HepG2 (cell line): ENCODE data around the gene GPATCH4. TPM values are rescaled to one million over a fixed set of nuclear protein-coding genes. Genes with fewer than 3 reads are reported as not detected.

Experiments used
- AGO1 ChIP-seq: fragments of 200-400 bp; formaldehyde crosslinking; IDR thresholded peaks from 2 replicates; pipeline ENCODE4 v1.6.1; 2017; ENCODE audit warnings: mild to moderate bottlenecking, low read depth, low read length, moderate library complexity; ENCODE audit not compliant: poor library complexity, severe bottlenecking
- CREB1 ChIP-seq, 2 experiments: fragments of 450-650 bp in 1 of 2; IDR thresholded peaks; 2 replicates each; pipeline ENCODE4 v1.6.1; 2016 to 2017; ENCODE audit warnings: control low read depth in 1 of 2, mild to moderate bottlenecking in 1 of 2, missing compliant biosample characterization in 1 of 2, missing genetic modification characterization in 1 of 2
- ESRRA ChIP-seq: sonication (generic); formaldehyde crosslinking; IDR thresholded peaks from 2 replicates; pipeline ENCODE4 v1.5.1; 2020; ENCODE audit warnings: mild to moderate bottlenecking, low read depth, missing genetic modification reagents
- EZH2 ChIP-seq: conservative IDR thresholded peaks from 2 replicates; pipeline ENCODE4 v1.6.1; 2012; ENCODE audit warnings: mild to moderate bottlenecking, low read depth, low read length, moderate library complexity
- FOXM1 ChIP-seq: sonication (generic); formaldehyde crosslinking; IDR thresholded peaks from 2 replicates; pipeline ENCODE4 v1.5.0; 2020; ENCODE audit warnings: missing genetic modification reagents
- HCFC1 ChIP-seq: fragments of 150-350 bp; IDR thresholded peaks from 2 replicates; pipeline ENCODE4 v1.6.1; 2014; ENCODE audit warnings: low read depth, low read length
- KLF11 ChIP-seq: IDR thresholded peaks from 2 replicates; pipeline ENCODE4 v1.6.1; 2016; ENCODE audit warnings: missing compliant biosample characterization
- KLF16 ChIP-seq, 2 experiments: sonication (generic) in 1 of 2; formaldehyde crosslinking in 1 of 2; IDR thresholded peaks; 2 replicates each; pipeline versions ENCODE4 v1.6.1 to v1.8.0; 2016 to 2023; ENCODE audit warnings: missing genetic modification reagents in 2 of 2, missing compliant biosample characterization in 1 of 2
- KLF9 ChIP-seq: IDR thresholded peaks from 2 replicates; pipeline ENCODE4 v1.6.1; 2016; ENCODE audit warnings: low read depth
- MLLT10 ChIP-seq: sonication (generic); formaldehyde crosslinking; IDR thresholded peaks from 2 replicates; pipeline ENCODE4 v1.4.0; 2020; ENCODE audit warnings: missing genetic modification reagents
- NR2F2 ChIP-seq: IDR thresholded peaks from 2 replicates; pipeline ENCODE4 v1.6.1; 2012; ENCODE audit warnings: low read depth, inconsistent platforms, borderline replicate concordance
- PHF20 ChIP-seq: sonication (generic); formaldehyde crosslinking; IDR thresholded peaks from 2 replicates; pipeline ENCODE4 v1.5.0; 2020; ENCODE audit warnings: mild to moderate bottlenecking, missing genetic modification reagents
- POLR2AphosphoS2 ChIP-seq: IDR thresholded peaks from 2 replicates; pipeline ENCODE4 v1.6.1; 2011; ENCODE audit warnings: low read depth, low read length, improper control_type of control experiment
- SETDB1 ChIP-seq: sonication (generic); formaldehyde crosslinking; IDR thresholded peaks from 2 replicates; pipeline ENCODE4 v1.5.1; 2020; ENCODE audit warnings: missing genetic modification reagents, mild to moderate bottlenecking, borderline replicate concordance
- SNAPC5 ChIP-seq: sonication (generic); formaldehyde crosslinking; IDR thresholded peaks from 2 replicates; pipeline ENCODE4 v1.8.1; 2023; ENCODE audit warnings: mild to moderate bottlenecking, missing genetic modification reagents, borderline replicate concordance
- TBP ChIP-seq: sonication (generic); formaldehyde crosslinking; IDR thresholded peaks from 2 replicates; pipeline ENCODE4 v1.5.0; 2020; ENCODE audit warnings: missing genetic modification reagents
- TFDP1 ChIP-seq: IDR thresholded peaks from 2 replicates; pipeline ENCODE4 v1.6.1; 2016; ENCODE audit warnings: missing compliant biosample characterization, missing genetic modification reagents, borderline replicate concordance
- XRCC5 ChIP-seq: fragments of 200-400 bp; formaldehyde crosslinking; optimal IDR thresholded peaks from 2 replicates; pipeline ENCODE3; 2017; ENCODE audit warnings: mild to moderate bottlenecking, low read length
- ZBTB43 ChIP-seq: sonication (generic); formaldehyde crosslinking; conservative IDR thresholded peaks from 2 replicates; pipeline ENCODE4 v1.4.0; 2020; ENCODE audit warnings: missing genetic modification reagents
- ZNF142 ChIP-seq: sonication (generic); formaldehyde crosslinking; IDR thresholded peaks from 2 replicates; pipeline ENCODE4 v1.4.0; 2020; ENCODE audit warnings: missing genetic modification reagents
- ZNF232 ChIP-seq: sonication (generic); formaldehyde crosslinking; IDR thresholded peaks from 2 replicates; pipeline ENCODE4 v1.4.0; 2020; ENCODE audit warnings: missing genetic modification reagents, borderline replicate concordance
- ZNF251 ChIP-seq: sonication (generic); formaldehyde crosslinking; IDR thresholded peaks from 2 replicates; pipeline ENCODE4 v1.9.0; 2021; ENCODE audit warnings: mild to moderate bottlenecking, missing genetic modification reagents
- polyA plus RNA-seq, 8 experiments: library from polyadenylated mRNA; depleted of rRNA in 3 of 8; stranded (reverse) in 7 of 8; unstranded in 1 of 8; fragments of >200 nt; fragmentation: Illumina TruSeq in 4 of 8; extraction: Trizol in 4 of 8; gene quantifications; 2 replicates each; pipeline versions ENCODE4 v1.2.1 to v1.2.3, GENCODE V29; 2011 to 2016; ENCODE audit warnings: low read depth in 4 of 8, missing spikeins in 1 of 8, mixed read lengths in 1 of 8; ENCODE audit not compliant: insufficient read depth in 1 of 8
- total RNA-seq, 5 experiments: library from RNA; depleted of rRNA; stranded (reverse); fragments of >200 nt; fragmentation: Illumina TruSeq; extraction: Trizol; gene quantifications; 2 replicates each; pipeline ENCODE4 v1.2.3, GENCODE V29; 2016; ENCODE audit warnings: low read depth in 1 of 5

Gene GPATCH4
- total and polyA plus RNA-seq, 2 of the 13 experiments (the other 11 are each of a cell fraction or from before 2014, with no cell fraction given): 19.2 to 37.9 TPM

GRCh38 chr1:156571919-156572662 is 29.2 kb downstream of the GPATCH4 start, which contains the start of gene IQGAP3 (continued):
- TF ChIP-seq MLLT10 (CRISPR knock-in tag) (no peak), FOXM1 (no peak), KLF16 (CRISPR knock-in tag; IDR thresholded peaks at IDR 0.05) (peak in 1 of 2 experiments; percentile 92; a peak in 2 of 4 replicates), TBP (no peak), ZBTB43 (CRISPR knock-in tag) (no peak), HCFC1 (peak; percentile 93), ZNF142 (CRISPR knock-in tag) (peak; percentile 49; the same call in 1 of the 2 replicates), ESRRA (no peak), ZNF232 (CRISPR knock-in tag) (no peak), AGO1 (no peak), KLF11 (CRISPR knock-in tag) (peak; percentile 98; the same call in 1 of the 2 replicates), SNAPC5 (CRISPR knock-in tag) (0 out of 2 replicates have a peak, but pooled peaks have one; percentile 62), PHF20 (peak; percentile 54), KLF9 (no peak), NR2F2 (no peak), TFDP1 (peak; percentile 100), EZH2 (no peak), POLR2AphosphoS2 (no peak), CREB1 (IDR thresholded peaks at IDR 0.05) (peak; percentile 74), CREB1 (CRISPR knock-in tag; IDR thresholded peaks at IDR 0.05) (peak; percentile 95), ZNF251 (CRISPR knock-in tag) (no peak), SETDB1 (CRISPR knock-in tag) (no peak), XRCC5 (peak; percentile 61)
